ENCODE data around the gene CLTB. TPM values are rescaled to one million over a fixed set of nuclear protein-coding genes. Genes with fewer than 3 reads are reported as not detected.
A peak's percentile ranks its signal among the peaks of the same experiment; 100 is the strongest.

CLTB gene
- total and polyA plus RNA-seq, 2 of the 13 experiments (the other 11 are each of a cell fraction or from before 2014, with no cell fraction given), result 23.3 to 33.8 TPM

DNA sequence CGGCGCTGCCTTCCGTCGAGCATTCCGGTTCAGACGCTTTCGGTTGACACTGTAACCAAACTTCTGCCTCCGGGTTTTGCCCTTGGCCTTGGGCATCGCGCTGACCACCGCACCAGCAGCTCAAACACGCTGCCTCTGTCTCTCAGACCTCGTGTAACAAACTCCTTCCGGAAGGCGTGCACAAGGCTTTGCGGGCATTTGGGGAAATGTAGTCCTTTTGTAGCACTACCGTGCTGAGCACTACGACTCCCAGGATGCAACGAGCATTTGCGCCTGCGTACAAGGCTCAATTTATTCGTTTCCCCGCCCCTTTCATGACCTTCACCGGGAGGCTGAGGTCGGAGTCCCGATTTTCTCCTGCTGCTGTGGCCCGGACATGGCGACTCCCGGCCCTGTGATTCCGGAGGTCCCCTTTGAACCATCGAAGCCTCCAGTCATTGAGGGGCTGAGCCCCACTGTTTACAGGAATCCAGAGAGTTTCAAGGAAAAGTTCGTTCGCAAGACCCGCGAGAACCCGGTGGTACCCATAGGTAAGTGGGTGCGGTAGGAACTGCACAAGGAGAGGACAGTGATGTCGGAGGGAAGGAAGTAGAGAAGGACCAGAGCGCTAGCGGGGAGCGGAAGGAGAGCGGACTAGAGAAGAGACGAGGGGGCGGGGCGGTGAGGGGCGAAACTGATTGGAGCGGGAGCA, 27.8 kb downstream of the CLTB start, which contains the start of the genes HIGD2A and NOP16 (continued):
- TF ChIP-seq POLR2AphosphoS5 (IDR thresholded peaks at IDR 0.05; ENCODE audit: low read depth, low read length) (peak; percentile 84), YEATS2 (CRISPR knock-in tag; IDR thresholded peaks at IDR 0.05; ENCODE audit: borderline replicate concordance) (peak; percentile 84), ZNF432 (CRISPR knock-in tag; IDR thresholded peaks at IDR 0.05; ENCODE audit: borderline replicate concordance) (no peak), ZNF672 (CRISPR knock-in tag; IDR thresholded peaks at IDR 0.05) (no peak), ZNF761 (CRISPR knock-in tag; conservative IDR thresholded peaks at IDR 0.05) (peak; percentile 81; the same call in 1 of the 2 replicates), ZNF550 (CRISPR knock-in tag; IDR thresholded peaks at IDR 0.05; ENCODE audit: borderline replicate concordance) (no peak), ZMYM3 (CRISPR knock-in tag; IDR thresholded peaks at IDR 0.05) (peak; percentile 49; the same call in 1 of the 2 replicates), LCORL (IDR thresholded peaks at IDR 0.05) (no peak), LCORL (CRISPR knock-in tag; IDR thresholded peaks at IDR 0.05) (no peak), SRY (CRISPR knock-in tag; IDR thresholded peaks at IDR 0.05) (peak; percentile 95), MTA1 (CRISPR knock-in tag; IDR thresholded peaks at IDR 0.05; ENCODE audit: borderline replicate concordance) (no peak), FOXM1 (CRISPR knock-in tag; IDR thresholded peaks at IDR 0.05) (no peak), PTBP1 (IDR thresholded peaks at IDR 0.05; ENCODE audit: low read depth, low read length, poor library complexity, severe bottlenecking) (no peak), CENPX (CRISPR knock-in tag; IDR thresholded peaks at IDR 0.05) (no peak), ZBTB7A (CRISPR knock-in tag; IDR thresholded peaks at IDR 0.05) (peak; percentile 75), CBFB (CRISPR knock-in tag; IDR thresholded peaks at IDR 0.05) (peak; percentile 42; the same call in 1 of the 2 replicates)
- TF ChIP-seq, protein P1, sequence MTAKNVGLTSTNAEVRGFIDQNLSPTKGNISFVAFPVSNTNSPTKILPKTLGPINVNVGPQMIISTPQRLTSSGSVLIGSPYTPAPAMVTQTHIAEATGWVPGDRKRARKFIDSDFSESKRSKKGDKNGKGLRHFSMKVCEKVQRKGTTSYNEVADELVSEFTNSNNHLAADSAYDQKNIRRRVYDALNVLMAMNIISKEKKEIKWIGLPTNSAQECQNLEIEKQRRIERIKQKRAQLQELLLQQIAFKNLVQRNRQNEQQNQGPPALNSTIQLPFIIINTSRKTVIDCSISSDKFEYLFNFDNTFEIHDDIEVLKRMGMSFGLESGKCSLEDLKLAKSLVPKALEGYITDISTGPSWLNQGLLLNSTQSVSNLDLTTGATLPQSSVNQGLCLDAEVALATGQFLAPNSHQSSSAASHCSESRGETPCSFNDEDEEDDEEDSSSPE (CRISPR knock-in tag; IDR thresholded peaks at IDR 0.05), result peak; percentile 84
- TF ChIP-seq, protein P2, sequence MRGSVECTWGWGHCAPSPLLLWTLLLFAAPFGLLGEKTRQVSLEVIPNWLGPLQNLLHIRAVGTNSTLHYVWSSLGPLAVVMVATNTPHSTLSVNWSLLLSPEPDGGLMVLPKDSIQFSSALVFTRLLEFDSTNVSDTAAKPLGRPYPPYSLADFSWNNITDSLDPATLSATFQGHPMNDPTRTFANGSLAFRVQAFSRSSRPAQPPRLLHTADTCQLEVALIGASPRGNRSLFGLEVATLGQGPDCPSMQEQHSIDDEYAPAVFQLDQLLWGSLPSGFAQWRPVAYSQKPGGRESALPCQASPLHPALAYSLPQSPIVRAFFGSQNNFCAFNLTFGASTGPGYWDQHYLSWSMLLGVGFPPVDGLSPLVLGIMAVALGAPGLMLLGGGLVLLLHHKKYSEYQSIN (CRISPR knock-in tag; IDR thresholded peaks at IDR 0.05; ENCODE audit: borderline replicate concordance), result no peak
- TF ChIP-seq, protein P3, sequence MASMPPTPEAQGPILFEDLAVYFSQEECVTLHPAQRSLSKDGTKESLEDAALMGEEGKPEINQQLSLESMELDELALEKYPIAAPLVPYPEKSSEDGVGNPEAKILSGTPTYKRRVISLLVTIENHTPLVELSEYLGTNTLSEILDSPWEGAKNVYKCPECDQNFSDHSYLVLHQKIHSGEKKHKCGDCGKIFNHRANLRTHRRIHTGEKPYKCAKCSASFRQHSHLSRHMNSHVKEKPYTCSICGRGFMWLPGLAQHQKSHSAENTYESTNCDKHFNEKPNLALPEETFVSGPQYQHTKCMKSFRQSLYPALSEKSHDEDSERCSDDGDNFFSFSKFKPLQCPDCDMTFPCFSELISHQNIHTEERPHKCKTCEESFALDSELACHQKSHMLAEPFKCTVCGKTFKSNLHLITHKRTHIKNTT (CRISPR knock-in tag; IDR thresholded peaks at IDR 0.05), result no peak
- TF ChIP-seq, protein P4, sequence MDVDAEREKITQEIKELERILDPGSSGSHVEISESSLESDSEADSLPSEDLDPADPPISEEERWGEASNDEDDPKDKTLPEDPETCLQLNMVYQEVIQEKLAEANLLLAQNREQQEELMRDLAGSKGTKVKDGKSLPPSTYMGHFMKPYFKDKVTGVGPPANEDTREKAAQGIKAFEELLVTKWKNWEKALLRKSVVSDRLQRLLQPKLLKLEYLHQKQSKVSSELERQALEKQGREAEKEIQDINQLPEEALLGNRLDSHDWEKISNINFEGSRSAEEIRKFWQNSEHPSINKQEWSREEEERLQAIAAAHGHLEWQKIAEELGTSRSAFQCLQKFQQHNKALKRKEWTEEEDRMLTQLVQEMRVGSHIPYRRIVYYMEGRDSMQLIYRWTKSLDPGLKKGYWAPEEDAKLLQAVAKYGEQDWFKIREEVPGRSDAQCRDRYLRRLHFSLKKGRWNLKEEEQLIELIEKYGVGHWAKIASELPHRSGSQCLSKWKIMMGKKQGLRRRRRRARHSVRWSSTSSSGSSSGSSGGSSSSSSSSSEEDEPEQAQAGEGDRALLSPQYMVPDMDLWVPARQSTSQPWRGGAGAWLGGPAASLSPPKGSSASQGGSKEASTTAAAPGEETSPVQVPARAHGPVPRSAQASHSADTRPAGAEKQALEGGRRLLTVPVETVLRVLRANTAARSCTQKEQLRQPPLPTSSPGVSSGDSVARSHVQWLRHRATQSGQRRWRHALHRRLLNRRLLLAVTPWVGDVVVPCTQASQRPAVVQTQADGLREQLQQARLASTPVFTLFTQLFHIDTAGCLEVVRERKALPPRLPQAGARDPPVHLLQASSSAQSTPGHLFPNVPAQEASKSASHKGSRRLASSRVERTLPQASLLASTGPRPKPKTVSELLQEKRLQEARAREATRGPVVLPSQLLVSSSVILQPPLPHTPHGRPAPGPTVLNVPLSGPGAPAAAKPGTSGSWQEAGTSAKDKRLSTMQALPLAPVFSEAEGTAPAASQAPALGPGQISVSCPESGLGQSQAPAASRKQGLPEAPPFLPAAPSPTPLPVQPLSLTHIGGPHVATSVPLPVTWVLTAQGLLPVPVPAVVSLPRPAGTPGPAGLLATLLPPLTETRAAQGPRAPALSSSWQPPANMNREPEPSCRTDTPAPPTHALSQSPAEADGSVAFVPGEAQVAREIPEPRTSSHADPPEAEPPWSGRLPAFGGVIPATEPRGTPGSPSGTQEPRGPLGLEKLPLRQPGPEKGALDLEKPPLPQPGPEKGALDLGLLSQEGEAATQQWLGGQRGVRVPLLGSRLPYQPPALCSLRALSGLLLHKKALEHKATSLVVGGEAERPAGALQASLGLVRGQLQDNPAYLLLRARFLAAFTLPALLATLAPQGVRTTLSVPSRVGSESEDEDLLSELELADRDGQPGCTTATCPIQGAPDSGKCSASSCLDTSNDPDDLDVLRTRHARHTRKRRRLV (CRISPR knock-in tag; IDR thresholded peaks at IDR 0.05), result no peak
- TF ChIP-seq, protein P5, sequence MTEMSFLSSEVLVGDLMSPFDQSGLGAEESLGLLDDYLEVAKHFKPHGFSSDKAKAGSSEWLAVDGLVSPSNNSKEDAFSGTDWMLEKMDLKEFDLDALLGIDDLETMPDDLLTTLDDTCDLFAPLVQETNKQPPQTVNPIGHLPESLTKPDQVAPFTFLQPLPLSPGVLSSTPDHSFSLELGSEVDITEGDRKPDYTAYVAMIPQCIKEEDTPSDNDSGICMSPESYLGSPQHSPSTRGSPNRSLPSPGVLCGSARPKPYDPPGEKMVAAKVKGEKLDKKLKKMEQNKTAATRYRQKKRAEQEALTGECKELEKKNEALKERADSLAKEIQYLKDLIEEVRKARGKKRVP (CRISPR knock-in tag; IDR thresholded peaks at IDR 0.05), result peak in 1 of 2 experiments; percentile 67; a peak in 2 of 4 replicates

Data from HepG2 (cell line).